GM06990 (cell line): Measurements from ENCODE around the gene BRAF.
"Not testable (repeated sequence)": the region's sequence is repeated elsewhere in the genome, so short reads cannot be mapped to it uniquely, and the experiment has no call there.

Experiments used
- DNase-seq: peaks from one replicate; pipeline ENCODE4 v3.0.0-alpha.2; 2011; ENCODE audit not compliant: insufficient read length; ENCODE audit errors: extremely low read depth
- H3K27me3 ChIP-seq: replicated peaks from 2 replicates; pipeline ENCODE4 v1.6.0; 2011; ENCODE audit warnings: low read length; ENCODE audit not compliant: control insufficient read depth, insufficient read depth
- H3K36me3 ChIP-seq: 2 replicates; pipeline ENCODE4 v1.5.1; 2011; ENCODE audit warnings: low read length; ENCODE audit not compliant: control insufficient read depth, insufficient read depth
- H3K4me3 ChIP-seq: replicated peaks from 2 replicates; pipeline ENCODE4 v1.5.1; 2011; ENCODE audit warnings: low read depth, mild to moderate bottlenecking, control low read depth, low read length
- CTCF ChIP-seq: IDR thresholded peaks from 2 replicates; pipeline ENCODE4 v1.5.1; 2011; ENCODE audit warnings: low read length, control low read depth, mild to moderate bottlenecking, inconsistent platforms; ENCODE audit not compliant: insufficient read depth, poor library complexity, severe bottlenecking

Gene BRAF

GRCh38 chr7:140915935-140916555 lies 8.7 kb downstream of the BRAF start:
- Histone ChIP-seq H3K36me3 (0 out of 2 replicates have a peak, but pooled peaks cover 2% of the 10 kb centered on the region), H3K4me3 (no peak overlapping the region), H3K27me3 (no peaks in the 10 kb centered on the region)
- DNase-seq, result no peak
- TF ChIP-seq CTCF, result no peak

GRCh38 chr7:140914083-140914482 lies 10.6 kb downstream of the BRAF start:
- TF ChIP-seq CTCF, result no peak
- Histone ChIP-seq H3K36me3 (0 out of 2 replicates have a peak, but pooled peaks cover 2% of the 10 kb centered on the region), H3K4me3 (no peak overlapping the region), H3K27me3 (no peaks in the 10 kb centered on the region)
- DNase-seq, result no peak

- H3K27me3 ChIP-seq, H3K36me3 ChIP-seq, DNase-seq, H3K4me3 ChIP-seq: not testable (repeated sequence)
These were observed 11.2 kb downstream of the BRAF start for GRCh38 chr7:140913596-140913928.

- H3K4me3 ChIP-seq, result no peak overlapping the region
- TF ChIP-seq CTCF, result no peak
- H3K36me3 ChIP-seq, result no peaks in the 10 kb centered on the region; the same call in 1 of the 2 replicates
- H3K27me3 ChIP-seq, result no peaks in the 10 kb centered on the region
- no peak for DNase-seq
These were observed 13.0 kb downstream of the BRAF start for GRCh38 chr7:140911746-140912145.

GRCh38 chr7:140909476-140910161 lies 15.1 kb downstream of the BRAF start:
- H3K4me3 ChIP-seq, result no peak overlapping the region
- H3K36me3 ChIP-seq, result no peaks in the 10 kb centered on the region; the same call in 1 of the 2 replicates
- no peak for DNase-seq
- no peaks in the 10 kb centered on the region for H3K27me3 ChIP-seq
- no peak for TF ChIP-seq CTCF

- H3K36me3 ChIP-seq, result no peaks in the 10 kb centered on the region; the same call in 1 of the 2 replicates
- DNase-seq, result no peak
- no peaks in the 10 kb centered on the region for H3K27me3 ChIP-seq
- H3K4me3 ChIP-seq, result no peak overlapping the region
- no peak for TF ChIP-seq CTCF
These were observed 16.4 kb downstream of the BRAF start for GRCh38 chr7:140908361-140908760.
